Choroid plexus epithelial cell (primary cell): ENCODE measurements around the gene PCDHA12.
"Not testable (repeated sequence)": the region's sequence is repeated elsewhere in the genome, so short reads cannot be mapped to it uniquely, and the experiment has no call there.

Experiments used
- DNase-seq: peaks from one replicate; pipeline ENCODE4 v3.0.0-alpha.2; 2010; ENCODE audit warnings: low read depth
- H3K4me3 ChIP-seq: 2 replicates; pipeline ENCODE4 v1.5.1; 2011; ENCODE audit warnings: low read depth, mild to moderate bottlenecking, control low read depth, low read length, moderate library complexity
- CTCF ChIP-seq: conservative IDR thresholded peaks from 2 replicates; pipeline ENCODE4 v1.5.1; 2011; ENCODE audit warnings: low read depth, mild to moderate bottlenecking, control low read depth, inconsistent platforms, low read length, moderate library complexity

The PCDHA12 gene

GRCh38 chr5:140835622-140836510 is 39.2 kb upstream of the PCDHA12 start:
- no peak for DNase-seq
- no peak overlapping the region for H3K4me3 ChIP-seq
- TF ChIP-seq CTCF: no peak

- no peak for TF ChIP-seq CTCF
- DNase-seq: no peak
- no peak within 1 kb of the TSS for H3K4me3 ChIP-seq
These were observed 33.8 kb upstream of the PCDHA12 start, which contains the start of gene PCDHA8 for GRCh38 chr5:140840978-140841962. Gene PCDHA8 (plus strand): TSS chr5:140841187. CDS start chr5:140841322, 135 bp downstream.

GRCh38 chr5:140842798-140843733 is 32.0 kb upstream of the PCDHA12 start:
- no peak for DNase-seq
- H3K4me3 ChIP-seq: no peak overlapping the region
- no peak for TF ChIP-seq CTCF

GRCh38 chr5:140848139-140849102 is 26.7 kb upstream of the PCDHA12 start, which contains the start of gene PCDHA9:
Gene PCDHA9 (plus strand): TSS chr5:140848382. CDS start chr5:140848496, 114 bp downstream.
- not testable (repeated sequence) for DNase-seq, H3K4me3 ChIP-seq

- not testable (repeated sequence) for DNase-seq, H3K4me3 ChIP-seq
These were observed 25.1 kb upstream of the PCDHA12 start for GRCh38 chr5:140849831-140850634.

GRCh38 chr5:140855772-140856674 is 19.1 kb upstream of the PCDHA12 start, which contains the start of gene PCDHA10:
Gene PCDHA10 (plus strand): TSS chr5:140855897. CDS start chr5:140856049, 152 bp downstream.
- TF ChIP-seq CTCF: no peak

More at GRCh38 chr5:140855772-140856674, 19.1 kb upstream of the PCDHA12 start, which contains the start of gene PCDHA10:
- no peak for DNase-seq
- H3K4me3 ChIP-seq: no peak within 1 kb of the TSS
